GM18867 (cell line): ENCODE measurements around the gene COPZ2.
A peak's percentile ranks its signal among the peaks of the same experiment; 100 is the strongest.

ENCODE experiments used
- ATAC-seq: cut with Tn5 transposase; IDR thresholded peaks from one replicate; pipeline ENCODE4 v1.9.1; 2021; ENCODE audit warnings: mild to moderate bottlenecking, moderate library complexity; ENCODE audit not compliant: unreplicated experiment

The COPZ2 gene

GRCh38 chr17:48031966-48032365, 5.6 kb downstream of the COPZ2 start:
- ATAC-seq = no peak

GRCh38 chr17:48030531-48030930, 7.1 kb downstream of the COPZ2 start:
- no peak for ATAC-seq

GRCh38 chr17:48028736-48029135, 8.9 kb downstream of the COPZ2 start:
- ATAC-seq = no peak

- no peak for ATAC-seq
Measured at GRCh38 chr17:48027322-48027981, 10.1 kb downstream of the COPZ2 start.

- ATAC-seq = peak; percentile 23
Measured at GRCh38 chr17:48026502-48027321, 10.9 kb downstream of the COPZ2 start.

- ATAC-seq = no peak
Measured at GRCh38 chr17:48025904-48026501, 11.6 kb downstream of the COPZ2 start.

GRCh38 chr17:48025040-48025903, 12.3 kb downstream of the COPZ2 start:
- ATAC-seq = peak; percentile 77

- ATAC-seq = peak; percentile 10
Measured at GRCh38 chr17:48024149-48025039, 13.2 kb downstream of the COPZ2 start.

GRCh38 chr17:48023400-48024148, 14.0 kb downstream of the COPZ2 start:
- ATAC-seq = no peak

- ATAC-seq = no peak
Measured at GRCh38 chr17:48022901-48023300, 14.7 kb downstream of the COPZ2 start.

- ATAC-seq = no peak
Measured at GRCh38 chr17:48021934-48022333, 15.7 kb downstream of the COPZ2 start.

GRCh38 chr17:48017817-48018158, 19.8 kb downstream of the COPZ2 start:
- ATAC-seq = peak; percentile 6

GRCh38 chr17:48016112-48016511, 21.5 kb downstream of the COPZ2 start:
- ATAC-seq = no peak

- no peak for ATAC-seq
Measured at GRCh38 chr17:48014595-48015111, 22.9 kb downstream of the COPZ2 start.

GRCh38 chr17:48013876-48014594, 23.6 kb downstream of the COPZ2 start:
- no peak for ATAC-seq

GRCh38 chr17:48012654-48013053, 24.9 kb downstream of the COPZ2 start:
- no peak for ATAC-seq

- ATAC-seq = peak; percentile 48
Measured at GRCh38 chr17:48012151-48012520, 25.5 kb downstream of the COPZ2 start.

GRCh38 chr17:48011405-48012150, 26.0 kb downstream of the COPZ2 start:
- no peak for ATAC-seq
